Astrocyte of the spinal cord (primary cell): ENCODE measurements around the gene RPTOR.

ENCODE experiments used
- DNase-seq: peaks from one replicate; pipeline ENCODE4 v3.0.0; 2011; ENCODE audit warnings: low read depth, low spot score
- H3K4me3 ChIP-seq: 2 replicates; pipeline ENCODE4 v1.5.1; 2011; ENCODE audit warnings: low read depth, mild to moderate bottlenecking, low read length, moderate library complexity
- in situ Hi-C: cut with HindIII; loops from 2 replicates; pipeline ENCODE4 v1.10.0; 2017; ENCODE audit warnings: low sequenced_read_pairs
- TF ChIP-seq, protein P1 (sequence below): IDR thresholded peaks from 2 replicates; pipeline ENCODE4 v1.5.1; 2012; ENCODE audit warnings: low read depth, mild to moderate bottlenecking, low read length, inconsistent platforms

Gene RPTOR

DNA sequence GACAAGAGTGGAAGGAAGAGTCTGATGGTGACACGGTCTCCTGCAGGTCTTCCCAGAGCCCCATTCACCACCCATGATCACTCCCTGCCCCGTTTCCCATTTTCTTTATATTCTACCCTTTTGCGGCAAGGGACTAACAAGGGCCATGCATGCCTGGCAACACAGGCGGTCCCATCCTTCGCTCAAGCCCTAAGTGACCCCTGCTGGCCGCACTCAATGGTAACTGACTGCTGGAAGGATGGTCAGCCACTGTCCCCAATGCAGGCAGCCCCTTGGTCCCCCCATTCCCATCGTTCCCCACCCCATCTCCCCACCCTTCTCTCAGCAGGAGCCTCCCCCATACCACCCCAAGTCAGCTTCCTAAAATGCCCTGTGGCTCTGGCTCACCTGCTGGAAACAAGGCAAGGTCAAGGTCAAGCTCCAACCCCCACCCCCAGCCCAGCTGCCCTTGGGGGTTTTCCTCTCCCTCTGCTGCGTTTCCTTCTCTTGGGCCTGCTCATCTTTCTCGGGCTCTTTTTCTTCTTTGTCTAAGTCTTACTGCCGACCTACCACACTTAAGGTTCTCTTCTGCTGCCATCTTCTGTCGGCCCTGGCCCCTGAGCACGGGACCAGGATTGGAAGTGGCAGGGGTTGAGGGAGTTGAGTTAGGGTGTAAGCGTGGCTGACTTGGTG, 116.0 kb downstream of the RPTOR start:
- DNase-seq, result no peak
- TF ChIP-seq, protein P1, sequence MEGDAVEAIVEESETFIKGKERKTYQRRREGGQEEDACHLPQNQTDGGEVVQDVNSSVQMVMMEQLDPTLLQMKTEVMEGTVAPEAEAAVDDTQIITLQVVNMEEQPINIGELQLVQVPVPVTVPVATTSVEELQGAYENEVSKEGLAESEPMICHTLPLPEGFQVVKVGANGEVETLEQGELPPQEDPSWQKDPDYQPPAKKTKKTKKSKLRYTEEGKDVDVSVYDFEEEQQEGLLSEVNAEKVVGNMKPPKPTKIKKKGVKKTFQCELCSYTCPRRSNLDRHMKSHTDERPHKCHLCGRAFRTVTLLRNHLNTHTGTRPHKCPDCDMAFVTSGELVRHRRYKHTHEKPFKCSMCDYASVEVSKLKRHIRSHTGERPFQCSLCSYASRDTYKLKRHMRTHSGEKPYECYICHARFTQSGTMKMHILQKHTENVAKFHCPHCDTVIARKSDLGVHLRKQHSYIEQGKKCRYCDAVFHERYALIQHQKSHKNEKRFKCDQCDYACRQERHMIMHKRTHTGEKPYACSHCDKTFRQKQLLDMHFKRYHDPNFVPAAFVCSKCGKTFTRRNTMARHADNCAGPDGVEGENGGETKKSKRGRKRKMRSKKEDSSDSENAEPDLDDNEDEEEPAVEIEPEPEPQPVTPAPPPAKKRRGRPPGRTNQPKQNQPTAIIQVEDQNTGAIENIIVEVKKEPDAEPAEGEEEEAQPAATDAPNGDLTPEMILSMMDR, result no peak
- in situ Hi-C loops, result no loop called here
- no peak overlapping the region for H3K4me3 ChIP-seq

GRCh38 chr17:80662557-80662956, 117.9 kb downstream of the RPTOR start:
- in situ Hi-C loops, result no loop called here
- TF ChIP-seq, protein P1, result no peak

GRCh38 chr17:80663781-80664206, 119.2 kb downstream of the RPTOR start:
- in situ Hi-C loops, result no loop called here
- TF ChIP-seq, protein P1, result no peak
- DNase-seq, result no peak
- no peak overlapping the region for H3K4me3 ChIP-seq

More at GRCh38 chr17:80662557-80662956, 117.9 kb downstream of the RPTOR start:
- no peak overlapping the region for H3K4me3 ChIP-seq
- no peak for DNase-seq

DNA sequence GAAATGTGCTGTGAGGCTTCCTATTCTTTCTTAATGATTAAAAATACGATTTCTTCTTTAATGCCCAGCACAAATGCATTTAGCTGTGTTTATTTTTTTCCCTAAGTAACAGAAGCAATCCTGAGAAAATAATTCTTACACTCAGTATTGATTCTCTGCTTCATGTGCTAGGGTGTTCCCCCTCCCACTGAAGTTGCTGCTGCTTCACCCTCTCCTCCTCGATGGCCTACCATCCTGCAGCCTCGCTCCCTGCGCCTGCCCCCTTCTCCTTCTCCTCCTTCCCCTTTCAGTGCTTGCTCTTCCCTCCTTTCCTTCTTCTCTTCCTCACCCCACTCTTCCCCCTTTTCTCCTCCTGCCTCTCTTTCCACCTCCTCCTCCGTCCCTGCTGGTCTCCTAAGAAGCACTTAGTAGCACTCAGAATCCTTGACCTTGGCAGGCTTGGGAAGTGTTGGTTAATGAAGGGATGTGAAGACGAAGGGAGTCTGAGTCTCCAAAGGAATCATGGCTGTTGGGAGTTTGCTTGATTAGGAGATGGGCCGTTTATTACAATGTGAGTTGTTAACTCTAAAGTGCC, 119.7 kb downstream of the RPTOR start:
- in situ Hi-C loops, result no loop called here
- TF ChIP-seq, protein P1, result no peak
- no peak for DNase-seq
- H3K4me3 ChIP-seq, result no peak overlapping the region

GRCh38 chr17:80665792-80666191, 121.2 kb downstream of the RPTOR start:
- DNase-seq, result no peak
- TF ChIP-seq, protein P1, result no peak
- in situ Hi-C loops, result no loop called here
- no peak overlapping the region for H3K4me3 ChIP-seq

DNA sequence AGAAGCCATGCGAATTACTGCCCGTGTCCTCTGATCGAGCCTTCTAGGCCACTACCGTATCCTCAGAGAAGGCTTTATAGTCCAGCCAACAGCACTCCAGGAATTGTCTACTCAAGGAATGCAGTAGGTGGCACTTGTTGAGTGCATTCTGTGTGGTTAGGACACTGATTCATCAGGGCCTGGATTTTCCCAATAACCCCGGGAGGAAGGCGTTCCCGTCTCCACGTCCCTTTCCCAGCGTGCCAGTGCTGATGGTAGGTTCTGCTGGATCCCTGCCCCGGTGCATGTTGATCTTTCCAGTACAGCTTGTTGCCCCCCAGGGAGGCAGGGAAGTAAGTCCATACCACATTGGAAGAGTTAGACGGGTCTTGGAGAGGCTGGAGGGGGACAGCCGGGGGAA, 122.2 kb downstream of the RPTOR start:
- in situ Hi-C loops, result no loop called here

More for the DNA sequence above, 122.2 kb downstream of the RPTOR start:
- no peak for DNase-seq
- no peak overlapping the region for H3K4me3 ChIP-seq
- TF ChIP-seq, protein P1, result no peak
